HG03045 (cell line): ENCODE results near the gene VTA1.
"Not testable (repeated sequence)": the region's sequence is repeated elsewhere in the genome, so short reads cannot be mapped to it uniquely, and the experiment has no call there.

Source experiments
- ATAC-seq: cut with Tn5 transposase; IDR thresholded peaks from one replicate; pipeline ENCODE4 v1.9.1; 2021; ENCODE audit warnings: mild to moderate bottlenecking, moderate library complexity; ENCODE audit not compliant: unreplicated experiment

The VTA1 gene

GRCh38 chr6:142223938-142224337 is 76.9 kb downstream of the VTA1 start:
- ATAC-seq: no peak

DNA sequence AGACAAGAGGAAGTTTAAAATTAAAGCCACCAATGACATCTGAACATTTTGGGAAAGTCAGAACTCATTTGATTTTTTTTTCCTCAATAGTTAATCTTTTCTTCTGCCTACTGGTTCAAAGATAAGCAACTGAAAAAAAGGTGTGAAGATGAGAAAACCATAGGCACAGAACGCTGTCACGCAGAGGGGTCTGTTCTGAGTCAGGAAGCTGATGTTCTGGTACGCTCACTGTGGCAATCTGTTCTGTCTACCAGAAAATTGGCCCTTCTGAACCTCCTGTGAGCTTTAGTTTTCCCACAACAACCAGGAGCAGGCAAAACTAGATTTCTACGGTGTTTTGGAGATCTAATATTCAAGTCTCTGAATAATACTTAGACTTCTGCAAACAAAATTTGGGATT is 78.1 kb downstream of the VTA1 start:
- no peak for ATAC-seq

- no peak for ATAC-seq
Observed at GRCh38 chr6:142225552-142225951, 78.5 kb downstream of the VTA1 start.

GRCh38 chr6:142226731-142227130 is 79.7 kb downstream of the VTA1 start:
- no peak for ATAC-seq

GRCh38 chr6:142229518-142230270 is 82.6 kb downstream of the VTA1 start:
- not testable (repeated sequence) for ATAC-seq

- ATAC-seq: not testable (repeated sequence)
Observed at GRCh38 chr6:142232206-142233044, 85.4 kb downstream of the VTA1 start.

DNA sequence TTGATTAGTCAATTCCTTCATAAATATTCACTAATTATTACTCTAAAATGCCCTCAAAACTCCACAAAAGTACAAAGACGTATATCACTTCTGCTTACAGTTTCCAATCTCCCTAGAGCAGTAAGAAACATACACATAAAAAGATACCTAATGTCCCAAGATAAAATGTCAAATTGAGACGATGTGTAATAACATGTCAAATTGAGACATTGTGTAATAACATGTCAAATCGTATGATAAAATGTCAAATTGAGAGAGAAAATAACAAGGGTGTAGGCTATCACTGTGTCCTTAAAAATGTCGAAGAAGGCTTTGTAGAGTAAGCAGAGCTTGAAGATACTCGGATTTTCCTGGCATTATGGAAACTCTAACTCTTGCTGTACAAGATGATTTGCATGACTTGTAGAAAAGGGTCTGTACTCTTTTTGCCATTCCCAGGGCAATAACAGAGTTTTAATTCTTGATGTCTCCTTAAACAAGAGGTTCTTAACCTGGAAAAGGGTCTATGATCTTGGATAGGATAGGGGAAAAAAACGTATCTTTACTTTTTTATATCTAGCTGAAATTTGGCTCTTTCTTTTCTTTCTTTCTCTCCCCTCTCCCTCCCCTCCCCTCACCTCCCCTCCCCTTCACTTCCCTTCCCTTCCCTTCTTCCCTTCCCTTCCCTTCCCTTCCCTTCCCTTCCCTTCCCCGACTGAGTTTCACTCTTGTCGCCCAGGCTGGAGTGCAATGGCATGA is 87.1 kb downstream of the VTA1 start:
- ATAC-seq: no peak

DNA sequence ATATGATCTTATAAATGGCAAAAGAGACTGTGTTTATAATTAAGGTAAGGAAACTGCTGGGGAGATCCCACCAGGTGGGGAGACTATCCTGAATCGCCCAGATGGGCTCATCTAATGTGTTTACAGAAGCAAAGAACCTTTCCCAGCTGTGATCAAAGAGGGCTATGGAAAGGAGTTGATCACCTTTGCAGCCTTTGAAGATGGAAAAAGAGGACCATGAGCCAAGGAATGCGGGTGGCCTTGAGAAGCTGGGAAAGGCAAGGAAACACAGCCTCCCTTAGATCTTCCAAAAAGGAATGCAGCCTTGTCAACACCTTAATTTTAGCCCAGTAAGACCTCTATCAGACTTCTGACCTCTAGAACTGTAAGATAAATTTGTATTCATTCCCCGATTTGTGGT is 88.2 kb downstream of the VTA1 start:
- ATAC-seq: no peak

DNA sequence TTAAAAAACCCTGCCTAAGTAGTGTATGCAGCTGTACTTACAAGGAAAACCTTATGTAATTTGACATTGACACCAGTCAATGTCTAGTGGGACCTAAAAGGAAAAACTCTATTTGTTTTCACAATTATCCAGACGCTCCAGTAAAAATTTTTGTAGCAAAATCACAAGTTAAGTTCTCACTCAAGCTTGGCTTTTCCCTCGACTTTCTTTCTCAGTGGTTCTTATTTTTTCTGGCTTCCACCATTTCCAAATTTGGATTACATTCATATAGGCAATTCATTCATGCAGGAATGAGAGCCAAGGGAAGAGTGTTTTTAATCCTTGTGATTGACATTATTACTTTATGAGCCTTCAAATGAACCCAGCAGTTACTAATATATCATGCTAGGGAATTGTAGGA is 88.7 kb downstream of the VTA1 start:
- no peak for ATAC-seq

- no peak for ATAC-seq
Observed at GRCh38 chr6:142236691-142237090, 89.6 kb downstream of the VTA1 start.

DNA sequence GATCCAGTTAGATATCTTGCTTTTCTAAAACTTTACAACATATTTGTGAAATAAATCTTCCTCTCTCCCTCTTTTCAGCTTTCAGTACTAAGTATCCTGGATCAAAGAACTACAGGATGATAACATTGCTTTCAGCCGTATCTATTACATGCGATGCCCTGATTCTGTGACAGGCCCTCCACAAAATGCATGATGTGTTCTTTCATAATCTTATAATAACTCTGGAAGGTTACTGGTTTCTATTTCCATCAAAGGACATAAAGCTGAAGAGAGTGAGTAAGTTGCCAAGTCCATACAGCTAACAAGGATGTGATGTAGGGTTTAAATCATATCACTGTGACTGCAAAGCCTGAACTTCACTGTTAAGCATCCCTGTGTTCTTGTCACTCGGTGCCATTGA is 91.8 kb downstream of the VTA1 start:
- no peak for ATAC-seq

DNA sequence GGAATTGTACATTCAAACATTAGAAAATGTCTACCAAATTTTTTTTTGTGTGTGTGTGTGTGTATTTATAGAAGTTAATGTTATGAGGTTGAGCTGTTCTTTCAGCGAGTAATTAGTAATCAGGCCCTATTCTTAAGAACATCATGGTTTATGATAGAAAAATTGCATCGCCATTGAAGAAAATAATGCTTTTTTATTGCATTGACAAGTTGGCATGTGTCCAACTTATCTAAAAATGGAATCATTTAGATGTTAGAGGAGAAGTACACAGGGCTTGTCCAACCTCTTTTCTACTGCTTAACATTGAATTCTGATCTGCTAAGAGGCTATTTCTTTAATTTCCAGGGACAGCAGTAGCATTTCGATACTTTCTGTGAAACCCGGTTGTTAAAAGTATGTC is 93.1 kb downstream of the VTA1 start:
- ATAC-seq: no peak

- ATAC-seq: no peak
Observed at GRCh38 chr6:142241061-142241460, 94.0 kb downstream of the VTA1 start.

GRCh38 chr6:142242269-142242668 is 95.2 kb downstream of the VTA1 start:
- ATAC-seq: no peak

GRCh38 chr6:142246960-142247359 is 99.9 kb downstream of the VTA1 start:
- no peak for ATAC-seq

- no peak for ATAC-seq
Observed at GRCh38 chr6:142249266-142249665, 102.2 kb downstream of the VTA1 start.

DNA sequence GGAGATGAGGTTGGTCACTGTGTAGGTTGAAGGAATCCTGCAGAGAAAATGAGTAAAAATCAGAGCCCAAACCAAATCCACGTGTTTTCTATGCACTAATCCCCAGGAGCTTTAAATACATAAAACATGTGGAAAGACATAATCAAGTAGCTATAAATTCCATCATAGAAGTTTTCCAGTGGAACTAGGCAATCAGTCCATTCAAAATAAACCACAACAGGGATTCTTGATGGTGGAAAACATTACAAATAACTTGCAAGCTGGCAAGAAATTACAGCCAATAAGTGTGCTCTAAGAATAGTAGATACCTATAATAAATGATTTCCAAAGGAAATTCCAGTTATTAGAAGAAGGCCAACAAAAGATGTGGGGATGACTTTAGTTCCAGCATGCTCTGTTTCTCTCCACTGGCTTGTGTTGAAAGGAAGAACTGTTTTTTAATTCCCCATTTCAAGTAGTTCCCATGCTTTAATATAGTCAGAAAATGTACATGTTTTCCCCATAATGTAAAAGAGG is 104.9 kb downstream of the VTA1 start:
- ATAC-seq: no peak

DNA sequence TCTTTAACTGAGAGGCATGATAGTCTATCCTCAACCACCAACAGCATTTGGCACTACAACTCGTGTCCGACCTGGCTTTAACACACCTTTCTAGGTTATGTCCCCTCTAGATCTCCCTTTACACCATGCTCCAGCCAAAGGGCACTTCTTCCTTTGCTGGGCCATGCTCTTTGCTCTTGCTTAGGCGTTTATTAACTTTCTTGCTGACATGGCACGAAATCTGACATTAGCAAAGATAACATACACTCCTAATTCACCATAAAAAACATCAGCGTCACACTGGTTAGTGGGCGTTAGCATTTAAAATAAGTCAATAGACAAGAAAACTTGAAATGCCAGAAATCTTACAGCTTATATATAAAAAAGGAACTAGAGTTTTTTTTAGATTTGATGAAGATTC is 107.5 kb downstream of the VTA1 start:
- ATAC-seq: no peak

- ATAC-seq: no peak
Observed at GRCh38 chr6:142255785-142256184, 108.7 kb downstream of the VTA1 start.

GRCh38 chr6:142258305-142258704 is 111.2 kb downstream of the VTA1 start:
- ATAC-seq: no peak

- ATAC-seq: no peak
Observed at GRCh38 chr6:142258757-142259156, 111.7 kb downstream of the VTA1 start.
